ENCODE data around the gene CEBPZ.
A peak's percentile ranks its signal among the peaks of the same experiment; 100 is the strongest.

The CEBPZ gene

GRCh38 chr2:37156071-37156856, 75.1 kb downstream of the CEBPZ start:
- H3K79me2 ChIP-seq (ENCODE audit: control insufficient read depth, insufficient read depth, low read length, poor library complexity), result peaks cover 2% of the 10 kb centered on the region
- H3K14ac ChIP-seq (ENCODE audit: low read length), result peak overlapping the region; percentile 72
- H3K4me3 ChIP-seq (ENCODE audit: low read depth, low read length), result peak overlapping the region; percentile 80
- H3K9me3 ChIP-seq (ENCODE audit: insufficient read depth, low read depth, low read length), result no peaks in the 10 kb centered on the region
- peak overlapping the region; percentile 90 for H4K91ac ChIP-seq (ENCODE audit: low read depth, low read length)
- peaks cover 0 to 2% of the 10 kb centered on the region in 2 experiments for H3K36me3 ChIP-seq (ENCODE audit: control insufficient read depth in 1 of 2, insufficient read depth in 2 of 2, low read length in 2 of 2)
- peak overlapping the region; percentile 65 for H3K4me2 ChIP-seq (ENCODE audit: low read length)
- H2BK120ac ChIP-seq (ENCODE audit: insufficient read depth, low read length, poor library complexity), result peak overlapping the region; percentile 41
- H3K18ac ChIP-seq (ENCODE audit: low read length), result peak overlapping the region; percentile 81
- peak overlapping the region; percentile 12 for H2BK5ac ChIP-seq (ENCODE audit: low read depth, low read length, poor library complexity)
- peak overlapping the region; percentile 39 for H3K4ac ChIP-seq (ENCODE audit: low read depth, low read length)
- no peak overlapping the region for H3K23ac ChIP-seq (ENCODE audit: low read length)
- peak overlapping the region; percentile 81 for H4K12ac ChIP-seq (ENCODE audit: low read depth, low read length)
- H3K27me3 ChIP-seq (ENCODE audit: insufficient read depth, low read length), result no peaks in the 10 kb centered on the region
- peaks cover 4% of the 10 kb centered on the region for H3K79me1 ChIP-seq (ENCODE audit: low read length)
- peak overlapping the region; percentile 77 for H4K8ac ChIP-seq (ENCODE audit: low read depth, low read length)
- peak overlapping the region; percentile 30 for H3K9ac ChIP-seq (ENCODE audit: low read length)
- H3K4me1 ChIP-seq (ENCODE audit: control insufficient read depth in 1 of 2, insufficient read depth in 2 of 2, low read length in 2 of 2), result peaks cover 2 to 8% of the 10 kb centered on the region in 2 experiments
- peak overlapping the region; percentile 99 for H2AFZ ChIP-seq (ENCODE audit: insufficient read depth, low read length, poor library complexity)
- no peak overlapping the region for H2AK5ac ChIP-seq (ENCODE audit: low read length)
- H3K27ac ChIP-seq (ENCODE audit: low read depth, low read length), result peak overlapping the region; percentile 51
- H2BK12ac ChIP-seq (ENCODE audit: low read length), result no peak overlapping the region
- WGBS (ENCODE audit: extremely low coverage, insufficient coverage, insufficient read length), result no CpG with 5 or more reads among the region's 27 CpGs
- peak; percentile 29 to 51 for DNase-seq

- Histone ChIP-seq H4K91ac (ENCODE audit: low read depth, low read length) (no peak overlapping the region), H3K4me1 (ENCODE audit: control insufficient read depth in 1 of 2, insufficient read depth in 2 of 2, low read length in 2 of 2) (peaks cover 2 to 8% of the 10 kb centered on the region in 2 experiments), H3K36me3 (ENCODE audit: control insufficient read depth in 1 of 2, insufficient read depth in 2 of 2, low read length in 2 of 2) (peaks cover 0 to 2% of the 10 kb centered on the region in 2 experiments), H3K9me3 (ENCODE audit: insufficient read depth, low read depth, low read length) (no peaks in the 10 kb centered on the region), H4K12ac (ENCODE audit: low read depth, low read length) (no peak overlapping the region), H4K8ac (ENCODE audit: low read depth, low read length) (no peak overlapping the region), H2BK12ac (ENCODE audit: low read length) (no peak overlapping the region), H3K4me3 (ENCODE audit: low read depth, low read length) (no peak overlapping the region), H3K9ac (ENCODE audit: low read length) (no peak overlapping the region), H3K4ac (ENCODE audit: low read depth, low read length) (peak overlapping the region; percentile 55), H3K79me2 (ENCODE audit: control insufficient read depth, insufficient read depth, low read length, poor library complexity) (peaks cover 2% of the 10 kb centered on the region), H2AK5ac (ENCODE audit: low read length) (no peak overlapping the region), H3K79me1 (ENCODE audit: low read length) (peaks cover 4% of the 10 kb centered on the region), H3K18ac (ENCODE audit: low read length) (peak overlapping the region; percentile 75), H3K14ac (ENCODE audit: low read length) (no peak overlapping the region), H2BK120ac (ENCODE audit: insufficient read depth, low read length, poor library complexity) (no peak overlapping the region), H3K23ac (ENCODE audit: low read length) (no peak overlapping the region), H3K27me3 (ENCODE audit: insufficient read depth, low read length) (no peaks in the 10 kb centered on the region), H2AFZ (ENCODE audit: insufficient read depth, low read length, poor library complexity) (no peak overlapping the region), H3K4me2 (ENCODE audit: low read length) (no peak overlapping the region), H3K27ac (ENCODE audit: low read depth, low read length) (no peak overlapping the region), H2BK5ac (ENCODE audit: low read depth, low read length, poor library complexity) (no peak overlapping the region)
- no CpG with 5 or more reads among the region's 4 CpGs for WGBS (ENCODE audit: extremely low coverage, insufficient coverage, insufficient read length)
- DNase-seq, result no peak
Measured at GRCh38 chr2:37154785-37155184, 76.6 kb downstream of the CEBPZ start.

GRCh38 chr2:37153224-37153623, 78.2 kb downstream of the CEBPZ start:
- H2AFZ ChIP-seq (ENCODE audit: insufficient read depth, low read length, poor library complexity), result no peak overlapping the region
- no peaks in the 10 kb centered on the region for H3K27me3 ChIP-seq (ENCODE audit: insufficient read depth, low read length)
- no peaks in the 10 kb centered on the region for H3K9me3 ChIP-seq (ENCODE audit: insufficient read depth, low read depth, low read length)
- H3K4ac ChIP-seq (ENCODE audit: low read depth, low read length), result no peak overlapping the region
- WGBS (ENCODE audit: extremely low coverage, insufficient coverage, insufficient read length), result no CpG with 5 or more reads among the region's 5 CpGs
- no peak overlapping the region for H2BK12ac ChIP-seq (ENCODE audit: low read length)
- H3K23ac ChIP-seq (ENCODE audit: low read length), result no peak overlapping the region
- no peak overlapping the region for H3K14ac ChIP-seq (ENCODE audit: low read length)
- no peak overlapping the region for H4K8ac ChIP-seq (ENCODE audit: low read depth, low read length)
- no peak overlapping the region for H4K91ac ChIP-seq (ENCODE audit: low read depth, low read length)
- no peak overlapping the region for H3K9ac ChIP-seq (ENCODE audit: low read length)
- DNase-seq, result no peak
- no peak overlapping the region for H3K18ac ChIP-seq (ENCODE audit: low read length)
- no peak overlapping the region for H2BK5ac ChIP-seq (ENCODE audit: low read depth, low read length, poor library complexity)
- H3K4me3 ChIP-seq (ENCODE audit: low read depth, low read length), result no peak overlapping the region
- H3K79me2 ChIP-seq (ENCODE audit: control insufficient read depth, insufficient read depth, low read length, poor library complexity), result peaks cover 2% of the 10 kb centered on the region
- no peak overlapping the region for H3K27ac ChIP-seq (ENCODE audit: low read depth, low read length)
- H3K4me1 ChIP-seq (ENCODE audit: control insufficient read depth in 1 of 2, insufficient read depth in 2 of 2, low read length in 2 of 2), result peaks cover 2 to 8% of the 10 kb centered on the region in 2 experiments
- no peak overlapping the region for H2AK5ac ChIP-seq (ENCODE audit: low read length)
- no peak overlapping the region for H2BK120ac ChIP-seq (ENCODE audit: insufficient read depth, low read length, poor library complexity)
- H4K12ac ChIP-seq (ENCODE audit: low read depth, low read length), result no peak overlapping the region
- H3K36me3 ChIP-seq (ENCODE audit: control insufficient read depth in 1 of 2, insufficient read depth in 2 of 2, low read length in 2 of 2), result peaks cover 0 to 2% of the 10 kb centered on the region in 2 experiments
- peaks cover 4% of the 10 kb centered on the region for H3K79me1 ChIP-seq (ENCODE audit: low read length)
- no peak overlapping the region for H3K4me2 ChIP-seq (ENCODE audit: low read length)
